Hepatocyte (in vitro differentiated cells): ENCODE results near the gene DSG3.

Experiments
- CTCF ChIP-seq: fragments of 200-600 bp; sonication (generic); IDR thresholded peaks from 2 replicates; pipeline ENCODE4 v1.5.1; 2016; ENCODE audit warnings: antibody characterized with exemption, mild to moderate bottlenecking; ENCODE audit not compliant: poor library complexity
- EZH2 ChIP-seq: fragments of 200-600 bp; sonication (generic); IDR thresholded peaks from 2 replicates; pipeline ENCODE4 v1.6.1; 2016; ENCODE audit warnings: antibody characterized with exemption, mild to moderate bottlenecking, borderline replicate concordance

GRCh38 chr18:31438402-31438801, 9.1 kb upstream of the DSG3 start:
- TF ChIP-seq CTCF (no peak), EZH2 (no peak)
